Stimulated activated naive B cell treated with anti-CD40 and anti-IgM and Interleukin-4, amounts not matched to agents 10 μg/mL and 1 μg/mL and 100 μg/mL, for 72 hours (primary cell): ENCODE results near the gene FAM204A.

ENCODE experiments used
- ATAC-seq, 2 donors: fragments of 150-1000 bp; cut with Tn5 transposase; replicated peaks; 2 replicates each; pipeline ENCODE4 v1.10.0; 2021; ENCODE audit warnings: moderate library complexity in 1 of 2
- DNase-seq: peaks from one replicate; pipeline ENCODE4 v3.0.0; 2021
- H3K27ac Mint-ChIP-seq: one replicate; pipeline ENCODE4 v1.8.0; 2022; ENCODE audit warnings: mild to moderate bottlenecking, mixed read lengths
- H3K27me3 Mint-ChIP-seq, 2 donors: one replicate each; pipeline ENCODE4 v1.8.0; 2022; ENCODE audit warnings: mixed read lengths in 2 of 2
- H3K36me3 Mint-ChIP-seq, 2 donors: one replicate each; pipeline ENCODE4 v1.8.0; 2022; ENCODE audit warnings: mixed read lengths in 2 of 2, mild to moderate bottlenecking in 1 of 2
- H3K4me1 Mint-ChIP-seq, 2 donors: one replicate each; pipeline ENCODE4 v1.8.0; 2022; ENCODE audit warnings: mixed read lengths in 2 of 2, mild to moderate bottlenecking in 1 of 2
- H3K4me3 Mint-ChIP-seq, 2 donors: one replicate each; pipeline ENCODE4 v1.8.0; 2022; ENCODE audit warnings: mild to moderate bottlenecking in 2 of 2, mixed read lengths in 2 of 2, moderate library complexity in 1 of 2
- H3K9me3 Mint-ChIP-seq, 2 donors: one replicate each; pipeline ENCODE4 v1.8.0; 2022; ENCODE audit warnings: mixed read lengths in 2 of 2, mild to moderate bottlenecking in 1 of 2

Gene FAM204A

DNA sequence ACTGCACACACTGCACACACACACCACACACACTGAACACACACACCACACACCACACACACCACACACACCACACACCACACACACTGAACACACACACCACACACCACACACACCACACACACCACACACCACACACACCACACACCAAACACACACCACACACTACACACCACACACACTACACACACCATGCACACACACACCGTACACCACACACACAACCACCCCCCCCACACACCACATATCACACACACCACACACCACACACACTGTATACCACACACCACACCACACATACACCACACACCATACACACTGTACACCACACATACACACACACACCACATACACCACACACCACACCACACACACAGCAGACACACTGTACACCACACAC is 59.5 kb downstream of the FAM204A start:
- peaks cover 36 to 44% of the 10 kb centered on the region in 2 donors for H3K27me3 Mint-ChIP-seq

DNA sequence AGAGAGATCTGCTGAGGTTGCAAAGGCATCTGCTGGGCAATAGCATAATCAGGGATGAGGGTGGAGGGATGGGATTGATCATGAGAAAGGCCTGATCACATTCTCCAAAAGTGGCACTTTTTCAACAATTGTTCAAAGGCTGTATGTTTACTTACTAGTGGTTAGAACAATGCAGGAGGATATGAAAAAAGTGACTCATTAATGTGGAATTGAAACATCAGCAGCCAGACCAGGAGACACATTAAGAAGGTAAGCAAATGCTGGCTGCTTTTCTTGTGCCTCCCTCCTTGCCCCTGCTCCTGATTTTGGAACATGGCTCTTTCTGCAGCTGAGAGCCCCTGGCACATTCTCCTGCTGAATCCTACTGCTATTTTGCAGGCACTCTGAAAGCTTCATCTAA is 63.5 kb downstream of the FAM204A start:
- Mint-ChIP-seq H3K4me3 (no peak overlapping the region), H3K36me3 (no peaks in the 10 kb centered on the region), H3K9me3 (peaks cover 7 to 11% of the 10 kb centered on the region in 2 donors), H3K27me3 (peaks cover 15 to 22% of the 10 kb centered on the region in 2 donors), H3K27ac (no peak overlapping the region), H3K4me1 (no peaks in the 10 kb centered on the region)
- ATAC-seq = no peak
- DNase-seq = no peak

More for the DNA sequence above, 59.5 kb downstream of the FAM204A start:
- Mint-ChIP-seq H3K27ac (no peak overlapping the region), H3K4me1 (no peaks in the 10 kb centered on the region), H3K9me3 (peaks cover 5 to 7% of the 10 kb centered on the region in 2 donors), H3K36me3 (no peaks in the 10 kb centered on the region), H3K4me3 (no peak overlapping the region)
- ATAC-seq (no peak), DNase-seq (no peak)

DNA sequence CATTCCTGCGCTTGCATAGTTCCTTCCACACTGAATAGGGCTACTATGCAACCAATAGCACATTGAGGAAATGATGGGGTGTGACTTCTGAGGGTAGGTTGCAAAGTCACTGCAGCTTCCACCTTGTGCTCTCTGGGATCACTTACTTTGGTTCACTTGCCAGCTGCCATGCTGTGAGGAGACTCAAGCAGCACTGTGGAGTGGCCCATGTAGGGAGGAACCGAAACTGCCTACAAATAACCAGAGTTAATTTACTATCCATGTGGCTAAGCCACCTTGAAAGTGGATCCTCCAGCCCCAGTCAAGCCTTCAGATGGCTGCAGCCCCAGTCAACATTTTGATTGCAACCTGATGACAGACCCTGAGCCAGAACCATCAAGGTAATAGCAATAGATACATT is 64.3 kb downstream of the FAM204A start:
- H3K9me3 Mint-ChIP-seq = peaks cover 7 to 8% of the 10 kb centered on the region in 2 donors
- no peak overlapping the region for H3K4me3 Mint-ChIP-seq
- H3K4me1 Mint-ChIP-seq = no peaks in the 10 kb centered on the region
- H3K27ac Mint-ChIP-seq = no peak overlapping the region
- H3K36me3 Mint-ChIP-seq = no peaks in the 10 kb centered on the region
- ATAC-seq = peak in 1 of 2 donors; percentile 34
- no peak for DNase-seq
- H3K27me3 Mint-ChIP-seq = peaks cover 12 to 20% of the 10 kb centered on the region in 2 donors

DNA sequence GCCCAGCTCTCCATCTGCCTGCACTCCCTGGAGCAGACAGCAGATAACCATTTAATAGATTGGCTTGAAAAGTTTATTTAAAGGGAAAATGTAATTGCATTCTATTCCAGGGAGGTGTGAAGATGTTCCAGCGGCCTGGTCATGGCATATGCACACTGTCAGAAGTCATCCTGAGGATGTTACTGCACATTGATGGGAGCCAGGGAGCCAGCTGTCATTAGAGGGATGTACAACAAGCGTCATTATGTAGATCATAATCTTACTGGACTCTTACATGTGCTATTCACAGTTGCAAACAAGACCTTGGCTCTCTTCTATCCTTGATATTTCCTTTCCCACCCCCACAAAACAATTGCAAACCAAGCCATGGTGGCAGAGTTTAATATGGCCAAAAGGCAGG is 65.4 kb downstream of the FAM204A start:
- H3K9me3 Mint-ChIP-seq = peaks cover 7% of the 10 kb centered on the region in 2 donors
- H3K4me3 Mint-ChIP-seq = no peak overlapping the region
- ATAC-seq (no peak), DNase-seq (no peak)
- no peak overlapping the region for H3K27ac Mint-ChIP-seq
- H3K4me1 Mint-ChIP-seq = no peaks in the 10 kb centered on the region
- H3K27me3 Mint-ChIP-seq = peaks cover 9% of the 10 kb centered on the region in 2 donors
- H3K36me3 Mint-ChIP-seq = no peaks in the 10 kb centered on the region

DNA sequence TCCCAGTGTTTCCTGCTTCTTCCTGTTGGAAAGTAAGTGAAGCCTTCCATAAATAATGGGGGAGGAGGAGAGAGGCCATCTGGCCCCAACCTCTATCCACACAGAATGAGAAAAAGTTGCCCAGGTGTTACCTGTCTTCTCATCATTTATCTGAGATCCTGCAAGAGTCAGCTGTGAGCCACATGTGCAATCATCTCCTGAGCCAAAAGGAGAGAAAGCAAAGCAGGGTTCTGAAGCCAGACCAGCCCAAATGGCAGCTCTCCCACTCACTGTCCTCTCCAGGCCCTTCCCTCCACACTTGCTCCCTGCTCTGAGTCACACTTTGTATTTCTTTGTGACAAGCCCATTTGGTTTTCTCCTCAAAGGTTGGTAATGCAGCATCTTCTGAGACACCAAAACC is 65.9 kb downstream of the FAM204A start:
- H3K9me3 Mint-ChIP-seq = peaks cover 7% of the 10 kb centered on the region in 2 donors
- no peak overlapping the region for H3K4me3 Mint-ChIP-seq
- H3K27me3 Mint-ChIP-seq = peaks cover 8 to 9% of the 10 kb centered on the region in 2 donors
- no peaks in the 10 kb centered on the region for H3K4me1 Mint-ChIP-seq
- no peaks in the 10 kb centered on the region for H3K36me3 Mint-ChIP-seq
- no peak overlapping the region for H3K27ac Mint-ChIP-seq
- DNase-seq = no peak
- no peak for ATAC-seq

DNA sequence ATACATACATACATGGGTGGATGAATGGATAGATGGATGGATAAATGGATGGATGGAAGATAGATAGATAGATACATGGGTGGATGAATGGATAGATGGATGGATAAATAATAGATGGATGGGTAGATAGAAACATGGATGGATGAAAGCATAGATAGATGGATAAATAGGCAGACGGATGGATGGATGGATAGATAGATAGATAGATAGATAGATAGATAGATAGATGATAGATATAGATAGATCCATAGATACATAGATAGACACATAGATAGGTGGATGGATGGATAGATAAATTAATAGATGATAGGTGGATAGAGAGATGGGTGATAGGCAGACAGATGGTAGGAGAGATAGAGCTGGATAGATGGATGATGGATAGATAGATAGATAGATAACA is 68.5 kb downstream of the FAM204A start:
- H3K4me3 Mint-ChIP-seq = no peak overlapping the region
- no peak for ATAC-seq
- no peaks in the 10 kb centered on the region for H3K36me3 Mint-ChIP-seq
- H3K27me3 Mint-ChIP-seq = peaks cover 6% of the 10 kb centered on the region in 2 donors
- no peak overlapping the region for H3K27ac Mint-ChIP-seq
- no peak for DNase-seq
- H3K9me3 Mint-ChIP-seq = peaks cover 4 to 6% of the 10 kb centered on the region in 2 donors
- no peaks in the 10 kb centered on the region for H3K4me1 Mint-ChIP-seq

DNA sequence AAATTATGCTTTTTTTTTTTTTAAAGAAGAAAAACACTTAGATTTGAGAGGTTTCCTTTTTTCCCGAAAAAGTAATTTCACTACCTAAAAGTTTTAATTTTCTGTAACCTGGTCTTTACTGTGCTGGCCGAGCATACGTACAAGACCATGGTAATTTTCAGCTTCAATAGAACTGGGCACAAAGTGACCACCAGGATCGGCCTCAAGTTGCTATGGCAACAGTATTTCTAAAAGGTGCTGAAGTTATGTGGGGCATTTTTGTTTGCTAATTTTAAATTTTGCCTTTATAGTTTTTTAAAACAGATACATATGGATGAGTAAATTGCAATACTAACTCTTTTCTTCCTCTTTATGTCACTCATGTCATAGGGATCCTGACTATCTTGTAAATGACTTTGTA is 69.4 kb downstream of the FAM204A start:
- H3K9me3 Mint-ChIP-seq = peaks cover 2 to 4% of the 10 kb centered on the region in 2 donors
- no peak for DNase-seq
- no peak overlapping the region for H3K4me3 Mint-ChIP-seq
- peaks cover 12 to 13% of the 10 kb centered on the region in 2 donors for H3K27me3 Mint-ChIP-seq
- H3K4me1 Mint-ChIP-seq = no peaks in the 10 kb centered on the region
- H3K36me3 Mint-ChIP-seq = no peaks in the 10 kb centered on the region
- no peak for ATAC-seq
- no peak overlapping the region for H3K27ac Mint-ChIP-seq

DNA sequence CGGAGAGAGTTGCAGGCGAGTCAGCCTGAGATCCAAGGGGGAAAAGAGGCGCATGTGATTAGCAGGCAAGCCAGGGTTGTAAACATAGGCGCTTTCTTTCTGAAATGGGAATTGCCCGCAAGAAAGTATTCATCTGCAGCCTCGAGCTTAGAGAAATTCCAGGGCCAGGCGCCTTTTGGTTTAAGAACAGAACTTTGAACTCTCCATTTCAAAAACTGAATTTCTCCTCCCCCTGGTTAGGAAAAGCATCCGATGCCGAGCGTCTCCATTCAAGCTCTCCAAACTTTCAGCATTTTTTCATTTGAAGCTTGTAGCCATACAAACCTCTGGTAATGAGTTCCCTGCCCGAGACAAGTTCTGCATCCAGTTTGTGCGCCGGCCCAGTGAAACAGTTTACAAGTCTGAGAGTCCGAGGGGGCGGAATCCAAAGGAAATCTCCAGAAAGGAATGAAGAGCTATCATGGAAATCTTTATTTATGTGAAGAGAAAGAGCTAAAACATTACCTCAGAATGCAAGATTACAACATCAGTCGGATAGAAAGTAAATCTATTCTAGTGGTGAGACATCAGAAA is 69.9 kb downstream of the FAM204A start:
- DNase-seq = no peak
- Mint-ChIP-seq H3K36me3 (no peaks in the 10 kb centered on the region), H3K4me3 (no peak overlapping the region), H3K9me3 (peaks cover 0 to under 1% of the 10 kb centered on the region in 2 donors), H3K27me3 (peaks cover 13 to 15% of the 10 kb centered on the region in 2 donors), H3K27ac (no peak overlapping the region), H3K4me1 (no peaks in the 10 kb centered on the region)
- ATAC-seq = no peak

DNA sequence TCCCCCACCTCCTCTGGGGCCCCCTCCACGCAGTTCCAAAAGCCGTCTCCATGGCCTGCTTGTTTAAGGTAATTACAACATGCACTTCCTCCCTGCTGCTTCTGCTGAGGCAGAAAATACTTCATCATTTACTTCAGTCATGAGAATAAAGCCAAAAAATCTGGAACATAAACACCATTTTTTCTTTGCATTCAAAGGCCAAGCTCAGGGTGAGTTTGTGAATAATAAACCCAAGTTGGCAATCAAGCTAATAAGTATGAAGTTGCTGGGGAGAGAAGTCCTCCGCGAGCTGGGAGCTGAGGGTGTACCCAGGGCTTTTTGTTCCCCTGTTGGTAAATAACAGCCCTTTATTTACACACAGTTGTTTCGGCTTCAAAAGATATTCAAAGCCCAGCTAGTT is 70.5 kb downstream of the FAM204A start:
- no peak overlapping the region for H3K4me3 Mint-ChIP-seq
- no peaks in the 10 kb centered on the region for H3K36me3 Mint-ChIP-seq
- H3K4me1 Mint-ChIP-seq = no peaks in the 10 kb centered on the region
- ATAC-seq (no peak), DNase-seq (no peak)
- H3K27me3 Mint-ChIP-seq = peaks cover 18 to 21% of the 10 kb centered on the region in 2 donors
- H3K9me3 Mint-ChIP-seq = no peaks in the 10 kb centered on the region
- H3K27ac Mint-ChIP-seq = no peak overlapping the region

DNA sequence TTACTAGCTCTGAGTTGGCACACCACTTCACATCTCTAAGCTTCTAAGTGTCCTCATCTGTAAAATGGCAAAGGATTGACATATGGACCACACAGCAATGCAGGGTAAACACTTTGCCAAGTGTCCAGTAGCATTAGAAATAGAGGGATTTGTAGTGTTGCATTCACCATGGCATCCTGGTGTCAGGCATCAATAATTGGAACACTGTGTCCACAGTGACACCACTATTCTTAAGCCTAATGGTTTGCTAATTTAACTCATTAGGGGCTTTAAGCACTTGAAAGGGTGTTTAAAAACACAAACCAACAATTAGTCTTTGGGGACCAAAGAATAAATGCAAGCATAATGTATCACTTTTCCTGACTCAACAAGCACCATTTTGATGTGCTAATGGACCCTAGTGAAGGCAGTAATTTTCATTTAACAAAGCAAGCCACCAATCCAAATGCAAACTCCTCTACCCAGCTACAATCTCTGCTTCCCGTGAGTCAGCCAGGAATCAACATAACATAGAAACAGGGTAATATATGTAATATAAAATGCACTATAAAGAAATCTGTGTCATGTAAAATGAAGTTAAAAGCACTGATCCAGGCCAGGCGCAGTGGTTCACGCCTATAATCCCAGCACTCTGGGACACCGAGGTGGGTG is 75.9 kb downstream of the FAM204A start:
- Mint-ChIP-seq H3K4me1 (no peaks in the 10 kb centered on the region), H3K4me3 (no peak overlapping the region), H3K27me3 (peaks cover 33 to 41% of the 10 kb centered on the region in 2 donors), H3K27ac (no peak overlapping the region), H3K36me3 (no peaks in the 10 kb centered on the region), H3K9me3 (no peaks in the 10 kb centered on the region)
- no peak for ATAC-seq
- no peak for DNase-seq

DNA sequence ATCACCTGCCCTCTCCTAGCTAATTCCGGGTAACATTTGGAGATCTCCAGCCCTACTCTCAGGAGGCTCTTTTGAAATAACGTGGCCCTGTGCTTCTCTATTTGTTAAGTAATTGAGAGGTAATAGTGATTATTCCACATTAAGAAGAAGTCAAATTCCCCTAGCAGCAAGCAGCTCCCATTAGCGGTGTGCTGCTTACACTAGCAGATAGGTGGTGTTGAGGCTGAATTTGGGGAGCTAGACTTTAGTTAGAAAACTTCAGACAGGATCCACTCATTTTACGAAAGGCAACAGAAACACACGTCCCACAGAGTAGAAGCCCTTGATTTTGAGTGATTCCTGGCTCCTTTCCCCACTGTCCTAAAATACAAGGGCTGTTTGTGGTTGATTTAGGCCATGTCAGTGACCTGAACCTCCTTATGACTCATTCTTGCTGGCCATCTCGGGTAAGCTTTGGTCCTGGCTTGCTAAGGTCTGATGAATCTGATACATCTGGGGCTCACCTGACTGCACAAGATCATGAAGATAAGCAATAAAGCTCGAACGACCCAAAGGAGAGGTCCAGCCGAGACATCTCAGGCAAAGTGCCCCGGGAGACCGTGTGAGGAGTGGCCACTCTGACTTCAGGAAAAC is 77.2 kb downstream of the FAM204A start:
- Mint-ChIP-seq H3K4me1 (no peaks in the 10 kb centered on the region), H3K9me3 (no peaks in the 10 kb centered on the region), H3K36me3 (no peaks in the 10 kb centered on the region), H3K27me3 (peaks cover 41 to 43% of the 10 kb centered on the region in 2 donors), H3K4me3 (no peak overlapping the region), H3K27ac (no peak overlapping the region)
- DNase-seq = no peak
- no peak for ATAC-seq

DNA sequence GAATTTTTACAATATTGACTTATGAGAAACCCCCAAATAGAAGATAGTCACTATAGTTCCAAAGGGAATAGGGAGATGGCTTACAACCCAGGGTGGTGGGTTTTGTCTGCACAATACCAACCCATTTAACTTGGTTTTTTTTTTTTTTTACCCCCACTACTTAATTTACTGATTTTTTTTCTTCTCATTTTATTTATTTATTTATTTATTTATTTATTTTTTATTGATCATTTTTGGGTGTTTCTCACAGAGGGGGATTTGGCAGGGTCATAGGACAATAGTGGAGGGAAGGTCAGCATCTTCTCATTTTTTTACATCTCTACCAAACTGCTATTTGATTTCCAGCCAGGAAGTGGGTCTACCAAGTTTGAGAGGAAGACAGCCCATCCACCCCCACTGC is 77.9 kb downstream of the FAM204A start:
- DNase-seq (no peak), ATAC-seq (no peak)
- H3K27me3 Mint-ChIP-seq = peaks cover 45 to 46% of the 10 kb centered on the region in 2 donors
- H3K9me3 Mint-ChIP-seq = no peaks in the 10 kb centered on the region
- H3K27ac Mint-ChIP-seq = no peak overlapping the region
- no peak overlapping the region for H3K4me3 Mint-ChIP-seq
- no peaks in the 10 kb centered on the region for H3K4me1 Mint-ChIP-seq
- no peaks in the 10 kb centered on the region for H3K36me3 Mint-ChIP-seq

DNA sequence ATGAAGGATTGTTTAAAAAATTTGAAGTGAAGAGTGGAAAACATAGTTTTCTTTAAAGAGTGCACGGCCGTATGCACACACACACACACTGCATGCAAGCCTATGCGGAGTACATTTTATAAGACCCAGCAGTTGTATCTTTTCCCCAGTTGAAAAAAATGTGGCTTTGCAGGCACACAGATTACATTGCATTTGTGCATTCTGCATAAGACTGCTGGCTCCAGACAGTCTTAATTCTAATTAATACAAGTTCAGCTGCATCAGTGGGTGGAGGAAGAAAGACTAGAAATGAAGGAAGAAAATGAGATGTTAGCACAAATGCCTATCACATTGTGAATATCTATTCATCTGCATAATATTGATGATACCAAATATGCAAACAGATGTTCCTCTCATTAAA is 79.6 kb downstream of the FAM204A start:
- DNase-seq = no peak
- no peaks in the 10 kb centered on the region for H3K36me3 Mint-ChIP-seq
- H3K27ac Mint-ChIP-seq = no peak overlapping the region
- no peaks in the 10 kb centered on the region for H3K4me1 Mint-ChIP-seq
- ATAC-seq = no peak
- no peak overlapping the region for H3K4me3 Mint-ChIP-seq
- H3K9me3 Mint-ChIP-seq = no peaks in the 10 kb centered on the region
- peaks cover 40 to 42% of the 10 kb centered on the region in 2 donors for H3K27me3 Mint-ChIP-seq

DNA sequence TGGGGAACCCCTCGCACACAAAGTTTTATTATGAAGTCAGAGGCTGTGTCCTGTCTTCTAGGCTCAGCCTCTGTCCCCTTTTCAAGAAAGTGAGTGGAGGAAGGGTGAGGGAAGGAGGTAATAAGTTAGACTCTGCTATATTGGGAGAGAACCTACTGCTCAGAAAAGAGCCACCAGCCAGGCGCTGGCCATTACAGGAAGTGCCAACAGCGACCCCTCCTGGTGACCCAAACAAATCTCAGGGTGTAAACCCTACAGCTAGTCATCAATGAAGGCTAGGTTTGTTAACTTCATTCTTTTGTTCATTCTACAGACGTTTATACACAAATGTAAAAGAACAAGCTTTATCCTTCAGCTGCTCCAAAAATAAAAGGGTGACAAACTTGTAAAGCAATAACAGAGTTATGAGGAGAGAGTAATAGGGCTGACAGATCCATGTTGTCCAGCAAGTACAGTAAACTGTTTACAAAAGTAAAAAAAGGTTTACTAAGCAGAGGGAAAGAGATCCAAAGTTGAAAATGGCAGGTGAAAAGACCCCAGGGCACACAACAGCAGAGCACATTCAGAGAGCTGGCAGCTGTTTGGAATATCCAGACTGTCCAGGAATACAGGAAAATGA is 82.7 kb downstream of the FAM204A start:
- Mint-ChIP-seq H3K4me3 (no peak overlapping the region), H3K9me3 (no peaks in the 10 kb centered on the region), H3K27me3 (peaks cover 35 to 52% of the 10 kb centered on the region in 2 donors), H3K36me3 (no peaks in the 10 kb centered on the region), H3K4me1 (no peaks in the 10 kb centered on the region), H3K27ac (no peak overlapping the region)
- peak; percentile 38 to 43 for ATAC-seq
- DNase-seq = no peak

DNA sequence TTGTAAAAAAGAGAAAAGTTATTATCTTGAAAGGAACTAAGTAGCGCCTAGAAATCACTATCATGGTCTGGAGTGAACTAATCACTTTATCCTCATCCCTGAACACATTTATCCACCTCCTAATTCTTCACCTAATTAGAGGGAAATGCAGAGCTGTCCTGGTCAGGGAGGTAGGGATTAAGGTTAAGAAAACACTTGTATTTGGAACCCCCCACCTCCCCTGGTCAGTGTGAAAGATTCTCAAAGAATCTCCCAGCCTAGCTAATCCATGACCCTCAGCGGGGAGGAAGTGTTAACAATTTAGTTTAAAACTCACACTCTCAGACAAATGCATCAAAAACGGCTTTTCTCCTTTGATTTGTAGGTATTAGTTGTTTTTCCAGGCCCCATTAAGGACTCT is 83.8 kb downstream of the FAM204A start:
- H3K36me3 Mint-ChIP-seq = no peaks in the 10 kb centered on the region
- no peaks in the 10 kb centered on the region for H3K4me1 Mint-ChIP-seq
- DNase-seq = no peak
- no peak overlapping the region for H3K27ac Mint-ChIP-seq
- ATAC-seq = no peak
- H3K4me3 Mint-ChIP-seq = no peak overlapping the region
- peaks cover 32 to 52% of the 10 kb centered on the region in 2 donors for H3K27me3 Mint-ChIP-seq
- H3K9me3 Mint-ChIP-seq = no peaks in the 10 kb centered on the region
